ENCODE results near the gene PICK1.

The PICK1 gene

GRCh38 chr22:38051261-38051660, 5.9 kb upstream of the PICK1 start:
- no peak for DNase-seq

- peak; percentile 78 for DNase-seq
These were observed 5.0 kb upstream of the PICK1 start for GRCh38 chr22:38051900-38052862.

GRCh38 chr22:38062791-38063190, 5.6 kb downstream of the PICK1 start:
- DNase-seq: no peak

GRCh38 chr22:38065539-38065938, 8.3 kb downstream of the PICK1 start:
- DNase-seq: no peak

- no peak for DNase-seq
These were observed 9.3 kb downstream of the PICK1 start for GRCh38 chr22:38066381-38067027.

GRCh38 chr22:38067028-38067415, 9.8 kb downstream of the PICK1 start:
- no peak for DNase-seq

- DNase-seq: no peak
These were observed 10.7 kb downstream of the PICK1 start for GRCh38 chr22:38067761-38068360.

GRCh38 chr22:38068641-38069371, 11.6 kb downstream of the PICK1 start:
- no peak for DNase-seq

- DNase-seq: no peak
These were observed 12.4 kb downstream of the PICK1 start for GRCh38 chr22:38069372-38070249.

- DNase-seq: no peak
These were observed 13.2 kb downstream of the PICK1 start for GRCh38 chr22:38070250-38070921.

GRCh38 chr22:38071421-38072321, 14.5 kb downstream of the PICK1 start:
- DNase-seq: no peak

- no peak for DNase-seq
These were observed 15.3 kb downstream of the PICK1 start for GRCh38 chr22:38072322-38073149.

- DNase-seq: no peak
These were observed 16.2 kb downstream of the PICK1 start for GRCh38 chr22:38073150-38074130.

GRCh38 chr22:38074181-38075104, 17.2 kb downstream of the PICK1 start:
- no peak for DNase-seq

GRCh38 chr22:38075105-38075825, 18.1 kb downstream of the PICK1 start:
- DNase-seq: no peak

- no peak for DNase-seq
These were observed 18.8 kb downstream of the PICK1 start for GRCh38 chr22:38075961-38076360.
